ENCODE measurements around the gene AJUBA. TPM values are rescaled to one million over a fixed set of nuclear protein-coding genes. Genes with fewer than 3 reads are reported as not detected.
A peak's percentile ranks its signal among the peaks of the same experiment; 100 is the strongest.

AJUBA gene
- total and polyA plus RNA-seq, 10 donors, result 0.63 to 11.0 (median 2.7) TPM

GRCh38 chr14:22977684-22978486 is 4.5 kb downstream of the AJUBA start:
- intact Hi-C loops (cut with DNase I; ENCODE audit: low total_unique reads), result no loop called here
- DNase-seq, result no peak
- Histone ChIP-seq H3K27ac (peak overlapping the region in 4 of 8 donors; percentile 11 to 54 (median 38)), H3K4me1 (peaks cover 7 to 91% (median 43%) of the 10 kb centered on the region in 6 donors), H3K4me3 (no peak overlapping the region), H3K27me3 (replicated peaks in 1 of 7) (peaks cover 0 to 32% (median 23%) of the 10 kb centered on the region in 7 donors), H3K36me3 (no peaks in the 10 kb centered on the region), H3K9me3 (no peaks in the 10 kb centered on the region)
- TF ChIP-seq POLR2AphosphoS5 (IDR thresholded peaks at IDR 0.05), result no peak
- no peak for TF ChIP-seq CTCF (IDR thresholded peaks at IDR 0.05 in 8 of 11, conservative IDR thresholded peaks at IDR 0.05 in 3 of 11)
- no peak for TF ChIP-seq POLR2A (IDR thresholded peaks at IDR 0.05)
- WGBS, 5 donors, result 62 to 92% (median 74%) methylated on average over 8 of the region's 8 CpGs

- Histone ChIP-seq H3K4me3 (no peak overlapping the region), H3K9me3 (no peaks in the 10 kb centered on the region), H3K27ac (peak overlapping the region in 4 of 8 donors; percentile 5 to 54 (median 38)), H3K27me3 (replicated peaks in 1 of 7) (peaks cover 0 to 27% (median 23%) of the 10 kb centered on the region in 7 donors), H3K4me1 (peaks cover 7 to 86% (median 39%) of the 10 kb centered on the region in 6 donors), H3K36me3 (no peaks in the 10 kb centered on the region)
- TF ChIP-seq POLR2A (IDR thresholded peaks at IDR 0.05) (no peak), CTCF (IDR thresholded peaks at IDR 0.05 in 8 of 11, conservative IDR thresholded peaks at IDR 0.05 in 3 of 11) (no peak), POLR2AphosphoS5 (IDR thresholded peaks at IDR 0.05) (no peak)
- DNase-seq, result no peak
- intact Hi-C loops (cut with DNase I; ENCODE audit: low total_unique reads), result no loop called here
Measured at GRCh38 chr14:22977434-22977683, 5.0 kb downstream of the AJUBA start.

- Histone ChIP-seq H3K27me3 (replicated peaks in 1 of 7) (peaks cover 0 to 22% (median 17%) of the 10 kb centered on the region in 7 donors), H3K4me1 (peaks cover 7 to 80% (median 34%) of the 10 kb centered on the region in 6 donors), H3K27ac (peak overlapping the region in 4 of 8 donors; percentile 5 to 42 (median 36)), H3K36me3 (no peaks in the 10 kb centered on the region), H3K4me3 (no peak overlapping the region), H3K9me3 (no peaks in the 10 kb centered on the region)
- 47 to 60% (median 56%) methylated on average over 6 of the region's 6 CpGs for WGBS, 5 donors
- no peak for TF ChIP-seq POLR2A (IDR thresholded peaks at IDR 0.05)
- no peak for TF ChIP-seq CTCF (IDR thresholded peaks at IDR 0.05 in 8 of 11, conservative IDR thresholded peaks at IDR 0.05 in 3 of 11)
- TF ChIP-seq POLR2AphosphoS5 (IDR thresholded peaks at IDR 0.05), result no peak
- DNase-seq, result no peak
- intact Hi-C loops (cut with DNase I; ENCODE audit: low total_unique reads), result no loop called here
Measured at GRCh38 chr14:22976620-22977433, 5.5 kb downstream of the AJUBA start.

Data from spleen (tissue), 11 donors.